ENCODE measurements around the gene CDH1. TPM values are rescaled to one million over a fixed set of nuclear protein-coding genes. Genes with fewer than 3 reads are reported as not detected.

The CDH1 gene
- total RNA-seq, 1 experiment from 2014 or later, result 100 TPM

GRCh38 chr16:68875871-68876270, 138.8 kb downstream of the CDH1 start:
- Histone ChIP-seq H3K36me3 (ENCODE audit: low read depth, low read length) (no peaks in the 10 kb centered on the region), H2AFZ (ENCODE audit: low read length) (no peak overlapping the region), H3K4me2 (ENCODE audit: low read length) (no peak overlapping the region), H3K4me1 (ENCODE audit: insufficient read depth, low read length) (no peaks in the 10 kb centered on the region), H3K27ac (ENCODE audit: low read length) (no peak overlapping the region), H4K20me1 (ENCODE audit: low read length) (no peaks in the 10 kb centered on the region), H3K4me3 (ENCODE audit: low read length) (no peak overlapping the region), H3K79me2 (ENCODE audit: low read length) (no peaks in the 10 kb centered on the region), H3K9ac (ENCODE audit: low read length) (no peak overlapping the region), H3K9me2 (replicated peaks; ENCODE audit: low read length) (no peaks in the 10 kb centered on the region), H3F3A (ENCODE audit: low read length, unreplicated experiment) (no peaks in the 10 kb centered on the region), H3K9me3 (ENCODE audit: low read length) (no peaks in the 10 kb centered on the region), H3K27me3 (ENCODE audit: low read length) (no peaks in the 10 kb centered on the region)
- TF ChIP-seq EZH2 (IDR thresholded peaks at IDR 0.05; ENCODE audit: low read length, unreplicated experiment) (no peak), EZH2phosphoT487 (IDR thresholded peaks at IDR 0.05; ENCODE audit: borderline replicate concordance, low read length) (no peak), CTCF (conservative IDR thresholded peaks at IDR 0.05; ENCODE audit: low read depth, low read length) (no peak)
- DNase-seq (no peak), ATAC-seq (no peak)
- ChIA-PET CTCF (no interaction called here), POLR2A (ENCODE audit: unreplicated experiment) (interaction anchor here (0.7 kb wide), 1 partner anchor 521 kb away, joined by 4 read pairs; no protein-coding TSS in a partner anchor)
- BruUV-seq (replicated peaks), result no TSS peak
- intact Hi-C loops (cut with micrococcal nuclease), result no loop called here

- no peaks in the 10 kb centered on the region for H3K79me2 ChIP-seq (ENCODE audit: low read length)
- ATAC-seq (no peak), DNase-seq (no peak)
- H3K4me2 ChIP-seq (ENCODE audit: low read length), result no peak overlapping the region
- intact Hi-C loops (cut with micrococcal nuclease), result no loop called here
- no peaks in the 10 kb centered on the region for H3K9me3 ChIP-seq (ENCODE audit: low read length)
- no TSS peak for BruUV-seq (replicated peaks)
- ChIA-PET CTCF (no interaction called here), POLR2A (ENCODE audit: unreplicated experiment) (no interaction called here)
- H4K20me1 ChIP-seq (ENCODE audit: low read length), result no peaks in the 10 kb centered on the region
- TF ChIP-seq EZH2phosphoT487 (IDR thresholded peaks at IDR 0.05; ENCODE audit: borderline replicate concordance, low read length) (no peak), CTCF (conservative IDR thresholded peaks at IDR 0.05; ENCODE audit: low read depth, low read length) (no peak), EZH2 (IDR thresholded peaks at IDR 0.05; ENCODE audit: low read length, unreplicated experiment) (no peak)
- H3K36me3 ChIP-seq (ENCODE audit: low read depth, low read length), result no peaks in the 10 kb centered on the region
- no peak overlapping the region for H3K27ac ChIP-seq (ENCODE audit: low read length)
- no peak overlapping the region for H3K9ac ChIP-seq (ENCODE audit: low read length)
- no peaks in the 10 kb centered on the region for H3K9me2 ChIP-seq (replicated peaks; ENCODE audit: low read length)
- no peaks in the 10 kb centered on the region for H3K4me1 ChIP-seq (ENCODE audit: insufficient read depth, low read length)
- H3F3A ChIP-seq (ENCODE audit: low read length, unreplicated experiment), result no peaks in the 10 kb centered on the region
- no peaks in the 10 kb centered on the region for H3K27me3 ChIP-seq (ENCODE audit: low read length)
- no peak overlapping the region for H3K4me3 ChIP-seq (ENCODE audit: low read length)
- H2AFZ ChIP-seq (ENCODE audit: low read length), result no peak overlapping the region
Measured at GRCh38 chr16:68883685-68884084, 146.6 kb downstream of the CDH1 start.

GRCh38 chr16:68884401-68884800, 147.3 kb downstream of the CDH1 start:
- Histone ChIP-seq H3K4me1 (ENCODE audit: insufficient read depth, low read length) (no peaks in the 10 kb centered on the region), H3K27me3 (ENCODE audit: low read length) (no peaks in the 10 kb centered on the region), H3F3A (ENCODE audit: low read length, unreplicated experiment) (no peaks in the 10 kb centered on the region), H3K9me3 (ENCODE audit: low read length) (no peaks in the 10 kb centered on the region), H2AFZ (ENCODE audit: low read length) (no peak overlapping the region), H3K4me3 (ENCODE audit: low read length) (no peak overlapping the region), H3K79me2 (ENCODE audit: low read length) (no peaks in the 10 kb centered on the region), H3K27ac (ENCODE audit: low read length) (no peak overlapping the region), H3K9me2 (replicated peaks; ENCODE audit: low read length) (no peaks in the 10 kb centered on the region), H3K36me3 (ENCODE audit: low read depth, low read length) (no peaks in the 10 kb centered on the region), H3K4me2 (ENCODE audit: low read length) (no peak overlapping the region), H4K20me1 (ENCODE audit: low read length) (no peaks in the 10 kb centered on the region), H3K9ac (ENCODE audit: low read length) (no peak overlapping the region)
- intact Hi-C loops (cut with micrococcal nuclease), result no loop called here
- TF ChIP-seq EZH2 (IDR thresholded peaks at IDR 0.05; ENCODE audit: low read length, unreplicated experiment) (no peak), EZH2phosphoT487 (IDR thresholded peaks at IDR 0.05; ENCODE audit: borderline replicate concordance, low read length) (no peak), CTCF (conservative IDR thresholded peaks at IDR 0.05; ENCODE audit: low read depth, low read length) (no peak)
- no peak for ATAC-seq
- ChIA-PET CTCF (no interaction called here), POLR2A (ENCODE audit: unreplicated experiment) (no interaction called here)
- no TSS peak for BruUV-seq (replicated peaks)
- no peak for DNase-seq

Other genes with a start within 250 kb of the CDH1 start
- 13.1 and 18.9 TPM in 2 replicates for gene ZFP90, start 198.0 kb upstream of the CDH1 start, total RNA-seq (2014; rRNA removed)
- gene CDH3, start 92.0 kb upstream of the CDH1 start, total RNA-seq (2014; rRNA removed), result 102 and 109 TPM in 2 replicates
- 9.4 and 17.7 TPM in 2 replicates for gene TANGO6, start 106.2 kb downstream of the CDH1 start, total RNA-seq (2014; rRNA removed)

Measured in PC-3 (cell line).